HG03565 (cell line): ENCODE measurements around the gene CRYGD.

Experiments
- ATAC-seq: cut with Tn5 transposase; IDR thresholded peaks from one replicate; pipeline ENCODE4 v1.9.1; 2021; ENCODE audit warnings: mild to moderate bottlenecking, moderate library complexity; ENCODE audit not compliant: unreplicated experiment

Gene CRYGD

GRCh38 chr2:208090420-208090819 lies 33.9 kb downstream of the CRYGD start:
- ATAC-seq, result no peak

- no peak for ATAC-seq
Observed at GRCh38 chr2:208086029-208086428, 38.3 kb downstream of the CRYGD start.

GRCh38 chr2:208083807-208084206 lies 40.5 kb downstream of the CRYGD start:
- no peak for ATAC-seq

- ATAC-seq, result no peak
Observed at GRCh38 chr2:208077276-208077675, 47.0 kb downstream of the CRYGD start.

GRCh38 chr2:208074610-208075356 lies 49.5 kb downstream of the CRYGD start:
- ATAC-seq, result no peak

- peak; percentile 83 for ATAC-seq
Observed at GRCh38 chr2:208072250-208072892, 52.0 kb downstream of the CRYGD start.
